HL-60/S4 treated with retinoic acid at 250 ng/mL for 4 days and 3 days (cell line): ENCODE measurements around the gene PPIE.

ENCODE experiments used
- in situ Hi-C: fragments of 300-500 bp; cut with MboI; formaldehyde crosslinking; loops from 2 replicates; pipeline ENCODE4 v1.7.0; 2022; ENCODE audit warnings: low sequenced_read_pairs

PPIE gene

GRCh38 chr1:39800471-39800835 is 61.8 kb downstream of the PPIE start:
- in situ Hi-C loops, result no loop called here

- in situ Hi-C loops, result no loop called here
These were observed 64.0 kb downstream of the PPIE start for GRCh38 chr1:39802496-39803260.

DNA sequence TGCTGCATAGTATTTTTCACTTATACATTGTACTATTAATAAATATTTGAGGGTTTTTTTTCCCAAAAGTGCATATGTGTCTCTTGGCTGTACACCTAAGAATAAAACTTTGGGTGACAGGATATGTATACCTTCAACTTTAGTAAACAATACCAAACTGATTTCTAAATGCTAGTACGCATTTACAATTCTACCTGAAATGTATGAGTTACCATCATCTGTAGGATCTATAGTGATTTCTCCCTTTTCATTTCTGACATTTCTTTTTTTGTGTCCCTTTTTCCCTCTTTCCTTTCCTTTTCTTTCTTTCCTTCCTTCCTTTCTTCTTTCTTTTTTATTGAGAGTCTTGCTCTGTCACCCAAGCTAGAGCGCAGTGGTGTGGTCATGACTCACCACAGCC is 66.7 kb downstream of the PPIE start:
- in situ Hi-C loops, result no loop called here

DNA sequence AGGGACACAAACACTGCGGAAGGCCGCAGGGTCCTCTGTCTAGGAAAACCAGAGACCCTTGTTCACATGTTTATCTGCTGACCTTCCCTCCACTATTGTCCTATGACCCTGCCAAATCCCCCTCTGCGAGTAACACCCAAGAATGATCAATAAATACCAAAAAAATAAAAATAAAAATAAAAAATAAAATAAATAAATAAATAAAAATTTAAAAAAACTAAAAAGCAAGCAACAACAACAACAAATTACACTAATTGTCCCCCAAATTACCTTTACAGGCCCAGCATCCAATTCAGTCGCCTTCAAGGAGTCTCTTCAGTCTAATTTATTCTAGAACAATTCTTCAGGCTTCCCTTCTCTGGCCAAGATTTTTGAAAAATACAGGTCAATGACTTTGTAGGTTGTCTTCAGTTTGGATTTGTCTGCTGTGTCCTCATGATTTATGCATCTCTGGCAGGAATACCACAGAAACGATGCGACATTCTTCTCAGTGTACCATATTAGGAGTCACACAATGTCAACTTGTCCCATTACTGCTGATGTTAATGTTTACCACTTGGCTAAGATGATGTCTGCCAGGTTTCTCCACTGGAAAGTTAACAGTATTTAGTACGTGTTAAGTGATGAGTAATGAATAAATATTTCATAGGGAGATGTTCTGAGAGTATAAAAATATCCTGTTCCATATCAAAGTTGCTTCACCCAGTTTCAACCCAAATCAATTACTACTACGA is 70.3 kb downstream of the PPIE start:
- in situ Hi-C loops, result no loop called here

- in situ Hi-C loops, result loop anchor here (10.0 kb wide), 1 partner anchor 162 kb away; no protein-coding TSS in a partner anchor
These were observed 74.2 kb downstream of the PPIE start for GRCh38 chr1:39812913-39813312.
